ENCODE results near the gene ACLY. TPM values are rescaled to one million over a fixed set of nuclear protein-coding genes. Genes with fewer than 3 reads are reported as not detected.

ACLY gene
- total RNA-seq, 1 experiment from 2014 or later, result 279 TPM

DNA sequence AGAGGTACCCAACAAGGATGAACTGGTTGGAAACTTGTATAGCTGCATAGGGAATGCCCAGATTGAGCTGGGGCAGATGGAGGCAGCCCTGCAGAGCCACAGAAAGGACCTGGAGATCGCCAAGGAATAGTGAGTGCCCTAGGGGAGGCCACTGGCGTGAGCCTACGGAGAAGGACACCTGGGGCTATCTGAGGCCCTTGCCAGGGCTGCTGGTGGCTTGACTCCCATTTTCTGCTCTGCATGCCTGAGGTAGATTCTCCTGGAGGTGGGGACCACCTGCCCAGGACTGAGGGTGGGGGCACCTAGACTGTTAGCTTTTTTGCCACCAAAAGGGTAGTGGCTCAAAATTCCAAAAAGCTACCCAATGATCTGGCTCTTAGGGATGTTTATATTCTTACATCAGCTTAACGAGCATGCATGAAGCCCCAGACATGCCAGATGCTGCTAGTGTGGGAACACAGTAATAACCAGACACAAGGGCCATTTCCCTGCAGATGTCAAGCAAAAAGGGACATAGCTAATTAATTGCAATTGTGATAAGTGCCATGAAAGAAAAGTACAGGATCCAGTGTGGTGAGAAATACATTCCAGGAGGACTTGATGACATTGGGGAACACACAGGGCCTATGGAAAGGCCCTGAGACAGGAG, 20.4 kb upstream of the ACLY start:
- no CpG with 5 or more reads among the region's 4 CpGs for WGBS (ENCODE audit: extremely low coverage, insufficient read length, low lambda C conversion rate)
- H3K36me3 Mint-ChIP-seq (ENCODE audit: insufficient read depth in 1 of 3, low read depth in 3 of 3), result peaks cover 0 to 3% (median 0%) of the 10 kb centered on the region in 3 experiments; a peak in 1 of 7 replicates
- no peaks in the 10 kb centered on the region for H3K23me2 ChIP-seq (ENCODE audit: insufficient read length, low read depth, low read length, poor library complexity, severe bottlenecking)
- H3K4me2 ChIP-seq (ENCODE audit: insufficient read depth, insufficient read length, low read length), result no peak overlapping the region
- H3K4me3 Mint-ChIP-seq, result no peak overlapping the region
- no peaks in the 10 kb centered on the region for H3K4me1 ChIP-seq (ENCODE audit: insufficient read depth, low read length)
- H3K27me3 ChIP-seq (ENCODE audit: insufficient read depth, low read length), result no peaks in the 10 kb centered on the region
- H3K27ac ChIP-seq (ENCODE audit: insufficient read length, low read depth, low read length), result no peak overlapping the region
- H2AK5ac ChIP-seq (ENCODE audit: insufficient read length, low read length), result no peak overlapping the region
- no peak overlapping the region for H3K4ac ChIP-seq (ENCODE audit: low read depth, low read length)
- no peaks in the 10 kb centered on the region for H3K79me2 ChIP-seq (ENCODE audit: insufficient read depth, low read length)
- DNase-seq, result no peak
- H4K5ac ChIP-seq (ENCODE audit: insufficient read length, low read depth, low read length), result no peak overlapping the region
- no peaks in the 10 kb centered on the region for H4K20me1 ChIP-seq (ENCODE audit: control insufficient read depth, insufficient read depth, insufficient read length)
- no peak overlapping the region for H2BK20ac ChIP-seq (ENCODE audit: low read depth, low read length, poor library complexity, severe bottlenecking)
- H4K8ac ChIP-seq (replicated peaks; ENCODE audit: insufficient read length, low read depth, low read length), result no peak overlapping the region
- H3K23ac ChIP-seq (ENCODE audit: insufficient read length, low read depth, low read length), result no peak overlapping the region
- no peak overlapping the region for H3K56ac ChIP-seq (ENCODE audit: insufficient read length, low read depth, low read length)
- H2BK120ac ChIP-seq (ENCODE audit: low read depth, low read length, poor library complexity, severe bottlenecking), result no peak overlapping the region
- TF ChIP-seq, protein P1, sequence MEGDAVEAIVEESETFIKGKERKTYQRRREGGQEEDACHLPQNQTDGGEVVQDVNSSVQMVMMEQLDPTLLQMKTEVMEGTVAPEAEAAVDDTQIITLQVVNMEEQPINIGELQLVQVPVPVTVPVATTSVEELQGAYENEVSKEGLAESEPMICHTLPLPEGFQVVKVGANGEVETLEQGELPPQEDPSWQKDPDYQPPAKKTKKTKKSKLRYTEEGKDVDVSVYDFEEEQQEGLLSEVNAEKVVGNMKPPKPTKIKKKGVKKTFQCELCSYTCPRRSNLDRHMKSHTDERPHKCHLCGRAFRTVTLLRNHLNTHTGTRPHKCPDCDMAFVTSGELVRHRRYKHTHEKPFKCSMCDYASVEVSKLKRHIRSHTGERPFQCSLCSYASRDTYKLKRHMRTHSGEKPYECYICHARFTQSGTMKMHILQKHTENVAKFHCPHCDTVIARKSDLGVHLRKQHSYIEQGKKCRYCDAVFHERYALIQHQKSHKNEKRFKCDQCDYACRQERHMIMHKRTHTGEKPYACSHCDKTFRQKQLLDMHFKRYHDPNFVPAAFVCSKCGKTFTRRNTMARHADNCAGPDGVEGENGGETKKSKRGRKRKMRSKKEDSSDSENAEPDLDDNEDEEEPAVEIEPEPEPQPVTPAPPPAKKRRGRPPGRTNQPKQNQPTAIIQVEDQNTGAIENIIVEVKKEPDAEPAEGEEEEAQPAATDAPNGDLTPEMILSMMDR (conservative IDR thresholded peaks at IDR 0.05), result no peak
- H3K9me3 Mint-ChIP-seq, result no peaks in the 10 kb centered on the region; a peak in 1 of 5 replicates
- H2BK12ac ChIP-seq (ENCODE audit: insufficient read length, low read depth, low read length), result no peak overlapping the region
- no peak overlapping the region for H3K9ac ChIP-seq (ENCODE audit: extremely low read depth, insufficient read length, low read length)
- H2BK5ac ChIP-seq (ENCODE audit: insufficient read length, low read length), result no peak overlapping the region
- no peak overlapping the region for H3T11ph ChIP-seq (ENCODE audit: low read length)
- no peak overlapping the region for H2BK15ac ChIP-seq (ENCODE audit: low read depth, low read length)
- H4K91ac ChIP-seq (ENCODE audit: insufficient read length, low read depth, low read length), result no peak overlapping the region
- H2AFZ ChIP-seq (ENCODE audit: low read length), result no peak overlapping the region
- peak overlapping the region in 1 of 3 experiments; percentile 49; a peak in 1 of 7 replicates for H3K27ac Mint-ChIP-seq
- H3K18ac ChIP-seq (ENCODE audit: insufficient read length, low read depth, low read length), result no peak overlapping the region
- H3K27me3 Mint-ChIP-seq (ENCODE audit: low read depth), result no peaks in the 10 kb centered on the region
- peaks cover 3 to 8% of the 10 kb centered on the region in 2 experiments; a peak in 3 of 4 replicates for H3K4me1 Mint-ChIP-seq
- H3K9me3 ChIP-seq (ENCODE audit: control insufficient read depth, low read depth, low read length), result no peaks in the 10 kb centered on the region
- H3K79me1 ChIP-seq (ENCODE audit: insufficient read depth, low read depth, low read length, poor library complexity, severe bottlenecking), result no peaks in the 10 kb centered on the region
- H3K14ac ChIP-seq (ENCODE audit: insufficient read depth, low read length), result no peak overlapping the region

Measured in H9 (cell line).